Tibial nerve (tissue), 4 donors: ENCODE results near the gene APEH. TPM values are rescaled to one million over a fixed set of nuclear protein-coding genes. Genes with fewer than 3 reads are reported as not detected.
"Not testable (repeated sequence)": the region's sequence is repeated elsewhere in the genome, so short reads cannot be mapped to it uniquely, and the experiment has no call there.

Experiments used
- DNase-seq, 2 donors: peaks; one replicate each; pipeline ENCODE4 v3.0.0-alpha.2; 2019; ENCODE audit warnings: low spot score in 2 of 2
- H3K27ac ChIP-seq, 4 donors: fragments of 200-600 bp; sonication (generic) in 3 of 4; one replicate each; pipeline ENCODE4 v1.5.1; 2017 to 2019; ENCODE audit warnings: mild to moderate bottlenecking in 1 of 4
- H3K27me3 ChIP-seq, 2 donors: fragments of 200-600 bp; sonication (generic) in 1 of 2; one replicate each; pipeline versions ENCODE4 v1.5.1 to v1.6.0; 2017 to 2019
- H3K36me3 ChIP-seq, 3 donors: fragments of 200-600 bp; sonication (generic); one replicate each; pipeline ENCODE4 v1.5.1; 2018 to 2019
- H3K4me1 ChIP-seq, 4 donors: fragments of 200-600 bp; sonication (generic) in 3 of 4; one replicate each; pipeline ENCODE4 v1.5.1; 2017 to 2019
- H3K4me3 ChIP-seq, 4 donors: fragments of 200-600 bp; sonication (generic) in 3 of 4; one replicate each; pipeline ENCODE4 v1.5.1; 2017 to 2019; ENCODE audit warnings: mild to moderate bottlenecking in 1 of 4, moderate library complexity in 1 of 4
- H3K9me3 ChIP-seq, 4 donors: fragments of 200-600 bp; sonication (generic) in 3 of 4; one replicate each; pipeline ENCODE4 v1.5.1; 2017 to 2019
- EP300 ChIP-seq, 2 donors: sonication (generic); formaldehyde crosslinking; IDR thresholded peaks; one replicate each; pipeline ENCODE4 v1.6.1; 2017; ENCODE audit warnings: antibody characterized with exemption in 2 of 2, mild to moderate bottlenecking in 1 of 2
- POLR2A ChIP-seq, 2 donors: fragments of 450-650 bp; IDR thresholded peaks; one replicate each; pipeline ENCODE4 v1.6.1; 2017; ENCODE audit warnings: antibody characterized with exemption in 2 of 2, mild to moderate bottlenecking in 2 of 2, moderate library complexity in 2 of 2
- WGBS, 2 donors: methylation state at CpG; one replicate each; pipeline ENCODE4 v1.1.5; 2018; 5-methylcytosine and 5-hydroxymethylcytosine counted together
- total RNA-seq, 4 donors: library from RNA; depleted of rRNA; stranded (reverse); fragments of >200 nt; gene quantifications; one replicate each; pipeline ENCODE4 v1.1.0, GENCODE V29; 2016
- TF ChIP-seq, protein P1 (sequence below), 5 experiments: fragments of 200-600 bp in 3 of 5; fragments of 450-650 bp in 2 of 5; sonication (generic) in 3 of 5; IDR thresholded peaks; one replicate each; pipeline ENCODE4 v1.5.1; 2016 to 2019; ENCODE audit warnings: antibody characterized with exemption in 5 of 5, mild to moderate bottlenecking in 3 of 5, moderate library complexity in 2 of 5

The APEH gene
- total RNA-seq, 4 donors from 2014 or later = 64.0 to 77.7 (median 65.8) TPM

DNA sequence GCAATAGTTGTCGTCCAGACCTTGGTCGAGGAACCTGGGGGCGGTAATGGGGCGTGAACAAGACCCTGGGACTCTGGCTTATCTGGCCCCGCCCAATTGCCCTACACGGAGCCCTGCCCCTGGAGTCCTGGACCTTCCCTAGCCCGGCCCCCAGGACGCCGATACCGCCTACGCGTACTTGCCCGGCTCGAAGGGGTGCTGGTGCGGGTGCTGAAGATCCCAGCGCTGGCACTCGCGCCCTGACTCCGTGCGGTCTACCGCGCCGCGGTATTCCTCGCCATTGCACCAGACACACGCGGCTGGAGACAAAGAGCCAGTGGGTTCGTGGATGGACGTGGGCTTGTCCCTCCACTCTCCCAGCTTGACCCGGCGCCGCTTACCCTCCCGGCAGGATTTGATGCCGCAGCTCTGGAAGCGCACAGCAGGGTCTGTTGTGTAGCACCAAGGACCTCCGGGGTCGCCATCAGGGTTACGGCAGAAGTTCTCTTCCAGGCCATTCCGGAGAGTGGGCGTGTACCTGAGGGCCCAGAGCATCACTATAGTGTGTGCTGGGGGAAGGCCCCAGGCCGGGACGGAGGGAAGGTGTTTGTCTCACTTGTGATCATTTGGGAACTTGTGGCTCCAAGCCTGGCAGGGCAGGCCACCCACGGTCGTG is 12.7 kb downstream of the APEH start:
- not testable (repeated sequence) for H3K9me3 ChIP-seq, DNase-seq, H3K27ac ChIP-seq
- H3K4me1 ChIP-seq = peaks cover 0 to 49% (median 13%) of the 10 kb centered on the region in 4 donors
- 8 to 14% methylated on average over 22 to 25 of the region's 44 CpGs for WGBS, 2 donors
- H3K4me3 ChIP-seq = peak overlapping the region; percentile 7 to 25 (median 12)
- peaks cover 0 to 14% of the 10 kb centered on the region in 2 donors for H3K27me3 ChIP-seq
- peaks cover 0 to 37% (median 0%) of the 10 kb centered on the region in 3 donors for H3K36me3 ChIP-seq

DNA sequence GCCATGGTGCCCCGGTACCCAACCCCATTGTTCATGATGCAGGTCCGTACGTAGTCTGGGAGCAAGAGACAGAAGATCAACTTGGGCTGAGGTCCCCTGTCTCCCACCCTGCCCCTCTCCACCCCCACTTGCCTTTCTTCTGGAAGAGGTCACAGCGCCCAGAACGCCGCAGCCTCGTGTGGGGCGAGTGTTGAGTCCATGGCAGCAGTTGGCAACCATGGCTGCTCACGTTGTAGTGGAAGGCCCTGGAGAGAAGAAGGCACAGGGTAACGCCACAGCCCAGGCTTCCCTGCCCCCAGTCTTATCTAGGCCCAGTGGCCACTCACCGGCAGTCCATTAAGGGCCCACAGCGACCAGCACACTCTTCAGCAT is 13.3 kb downstream of the APEH start:
- 87 to 89% methylated on average over 6 to 9 of the region's 12 CpGs for WGBS, 2 donors
- H3K4me1 ChIP-seq = peaks cover 0 to 51% (median 13%) of the 10 kb centered on the region in 4 donors
- H3K9me3 ChIP-seq, H3K27ac ChIP-seq, H3K4me3 ChIP-seq, DNase-seq: not testable (repeated sequence)
- peaks cover 0 to 14% of the 10 kb centered on the region in 2 donors for H3K27me3 ChIP-seq
- H3K36me3 ChIP-seq = peaks cover 0 to 32% (median 0%) of the 10 kb centered on the region in 3 donors

DNA sequence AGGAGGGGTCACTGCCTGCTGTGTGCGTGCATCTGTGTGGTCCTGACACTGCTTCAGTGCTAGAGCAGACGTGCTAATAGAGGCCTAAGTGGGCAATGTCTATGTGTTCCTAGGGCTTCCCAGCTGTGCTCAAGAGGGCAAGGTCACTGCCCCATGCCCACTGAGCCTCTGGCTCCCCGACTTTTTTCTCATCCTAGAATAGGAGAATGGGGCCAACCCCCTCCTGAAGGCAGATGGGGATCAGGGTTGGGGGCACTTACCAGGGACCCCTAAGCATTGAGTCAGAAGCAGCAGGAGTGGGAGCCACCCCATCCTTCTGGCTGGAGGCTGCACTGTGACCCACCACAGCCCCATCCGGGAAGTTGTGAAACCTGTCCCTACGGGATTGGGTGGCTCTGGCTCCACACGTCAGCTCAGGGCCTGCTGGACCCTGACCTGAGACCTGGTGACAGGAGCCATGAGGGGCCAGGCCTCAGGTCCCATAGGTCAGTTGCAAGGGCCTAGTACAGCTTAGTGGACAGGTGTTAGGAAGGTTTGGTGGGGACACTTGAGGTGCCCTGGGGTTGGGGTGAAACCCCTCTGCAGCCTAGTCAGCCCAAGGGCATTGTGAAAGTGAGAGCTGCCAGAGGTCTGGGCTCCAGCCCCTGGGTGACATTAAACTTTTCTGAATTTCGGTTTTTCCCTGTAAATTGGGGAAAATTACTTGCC is 14.3 kb downstream of the APEH start:
- H3K36me3 ChIP-seq = peaks cover 0 to 21% (median 0%) of the 10 kb centered on the region in 3 donors
- peaks cover 0 to 14% of the 10 kb centered on the region in 2 donors for H3K27me3 ChIP-seq
- peak overlapping the region; percentile 80 to 95 (median 86) for H3K4me3 ChIP-seq
- not testable (repeated sequence) for H3K9me3 ChIP-seq, DNase-seq
- 68 to 70% methylated on average over 4 to 7 of the region's 7 CpGs for WGBS, 2 donors
- H3K27ac ChIP-seq = peak overlapping the region; percentile 63 to 84 (median 79)
- H3K4me1 ChIP-seq = peaks cover 0 to 51% (median 13%) of the 10 kb centered on the region in 4 donors

DNA sequence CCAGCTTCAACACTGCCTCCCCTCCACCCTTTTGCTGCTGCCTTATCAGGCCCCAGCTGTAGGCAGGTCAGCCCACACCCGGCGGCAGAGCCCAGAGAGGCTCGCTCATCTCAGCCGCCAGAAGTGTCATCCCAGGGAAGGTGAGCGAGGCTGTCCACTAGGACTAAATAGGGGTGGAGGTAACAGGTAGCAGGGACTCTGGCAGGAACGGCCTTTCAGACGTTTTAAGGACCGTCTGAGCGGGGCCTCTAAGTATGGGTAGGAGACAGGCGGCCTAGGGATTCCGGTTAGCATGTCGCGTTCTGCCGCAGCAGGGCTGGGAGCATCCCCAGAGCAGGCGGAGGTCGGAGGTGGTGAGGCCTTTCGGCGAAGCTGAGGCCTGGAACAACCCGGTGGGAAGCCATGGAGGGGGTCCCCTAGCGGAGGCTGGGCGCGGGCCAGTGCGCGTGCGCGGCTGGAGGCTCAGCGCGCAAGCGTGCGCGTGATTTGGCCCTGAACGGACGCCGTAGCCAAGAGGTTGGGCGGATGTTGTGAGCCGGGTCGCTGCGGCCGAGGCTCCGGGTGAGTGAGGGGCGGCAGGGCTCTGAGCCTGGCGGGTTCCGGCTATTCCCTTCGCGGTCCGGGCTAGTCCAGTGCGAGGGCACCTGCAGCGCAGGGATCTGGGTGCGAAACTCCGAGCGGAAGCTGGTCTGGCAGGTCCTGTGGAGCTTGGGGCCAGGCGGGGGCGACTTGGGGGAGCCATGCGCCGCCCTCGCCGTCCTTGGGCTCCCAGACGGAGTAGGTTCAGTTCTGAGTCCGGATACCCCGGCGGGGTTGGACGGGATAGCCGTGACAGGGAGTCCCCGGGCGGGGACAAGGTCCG is 15.1 kb downstream of the APEH start, which contains the start of the genes MST1 and RNF123:
TSS of gene MST1 (minus strand) at position 429 of the 862 bp plus-strand sequence. CDS start 783 bp downstream, outside the sequence.
TSS of gene RNF123 (plus strand) at position 512 of the 862 bp plus-strand sequence. CDS start 1,609 bp downstream, outside the sequence.
- Histone ChIP-seq H3K27me3 (peaks cover 0 to 14% of the 10 kb centered on the region in 2 donors), H3K27ac (peak within 1 kb of the TSS; percentile 63 to 84 (median 79)), H3K36me3 (peaks cover 0 to 13% (median 0%) of the 10 kb centered on the region in 3 donors), H3K9me3 (no peaks in the 10 kb centered on the region), H3K4me3 (peak within 1 kb of the TSS; percentile 80 to 95 (median 86)), H3K4me1 (peaks cover 0 to 51% (median 13%) of the 10 kb centered on the region in 4 donors)
- WGBS, 2 donors = 0 to 1% methylated on average over 23 to 39 of the region's 66 CpGs
- peak; percentile 62 to 78 for DNase-seq
- no peak for TF ChIP-seq POLR2A (IDR thresholded peaks at IDR 0.05)
- peak; percentile 61 to 84 for TF ChIP-seq EP300 (IDR thresholded peaks at IDR 0.05)
- TF ChIP-seq, protein P1, sequence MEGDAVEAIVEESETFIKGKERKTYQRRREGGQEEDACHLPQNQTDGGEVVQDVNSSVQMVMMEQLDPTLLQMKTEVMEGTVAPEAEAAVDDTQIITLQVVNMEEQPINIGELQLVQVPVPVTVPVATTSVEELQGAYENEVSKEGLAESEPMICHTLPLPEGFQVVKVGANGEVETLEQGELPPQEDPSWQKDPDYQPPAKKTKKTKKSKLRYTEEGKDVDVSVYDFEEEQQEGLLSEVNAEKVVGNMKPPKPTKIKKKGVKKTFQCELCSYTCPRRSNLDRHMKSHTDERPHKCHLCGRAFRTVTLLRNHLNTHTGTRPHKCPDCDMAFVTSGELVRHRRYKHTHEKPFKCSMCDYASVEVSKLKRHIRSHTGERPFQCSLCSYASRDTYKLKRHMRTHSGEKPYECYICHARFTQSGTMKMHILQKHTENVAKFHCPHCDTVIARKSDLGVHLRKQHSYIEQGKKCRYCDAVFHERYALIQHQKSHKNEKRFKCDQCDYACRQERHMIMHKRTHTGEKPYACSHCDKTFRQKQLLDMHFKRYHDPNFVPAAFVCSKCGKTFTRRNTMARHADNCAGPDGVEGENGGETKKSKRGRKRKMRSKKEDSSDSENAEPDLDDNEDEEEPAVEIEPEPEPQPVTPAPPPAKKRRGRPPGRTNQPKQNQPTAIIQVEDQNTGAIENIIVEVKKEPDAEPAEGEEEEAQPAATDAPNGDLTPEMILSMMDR (IDR thresholded peaks at IDR 0.05) = peak in 4 of 5 experiments; percentile 17 to 57 (median 24)

DNA sequence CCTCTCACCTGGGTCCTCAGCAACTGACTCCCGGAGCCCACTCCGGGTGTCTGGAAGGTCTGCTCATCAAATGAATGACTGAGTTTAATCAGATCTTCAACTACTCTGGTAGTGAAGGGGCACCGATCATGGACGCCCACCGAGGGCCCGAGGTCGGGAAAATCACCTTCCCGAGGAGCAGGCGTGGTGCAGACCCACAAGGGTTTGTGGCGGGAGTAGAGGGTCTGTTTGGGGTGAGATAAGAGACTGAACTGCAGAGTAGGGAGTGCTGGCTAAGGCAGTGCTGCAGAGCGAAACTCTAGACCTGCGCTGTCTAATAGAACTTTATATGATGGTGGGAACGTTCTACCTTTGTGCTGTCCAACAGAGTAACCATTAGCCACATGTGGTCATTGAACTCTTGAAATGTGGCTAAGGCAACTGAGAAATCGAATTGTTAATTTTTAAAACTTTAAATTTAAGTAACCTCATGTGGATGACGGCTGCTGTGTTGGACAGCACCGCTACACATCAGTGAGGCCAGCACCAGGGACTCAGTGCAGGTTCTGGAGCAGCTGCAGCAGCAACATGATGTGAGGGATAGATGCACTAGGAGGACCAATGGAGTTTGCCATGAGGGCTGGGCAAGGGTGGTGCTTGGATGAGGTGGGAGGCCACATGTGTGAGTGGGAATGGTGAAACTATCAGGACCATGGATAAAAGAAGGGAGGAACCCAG is 15.9 kb downstream of the APEH start:
- Histone ChIP-seq H3K4me3 (peak overlapping the region; percentile 80 to 95 (median 86)), H3K4me1 (peaks cover 0 to 55% (median 13%) of the 10 kb centered on the region in 4 donors), H3K27ac (peak overlapping the region; percentile 63 to 84 (median 79)), H3K27me3 (peaks cover 0 to 14% of the 10 kb centered on the region in 2 donors)
- not testable (repeated sequence) for DNase-seq, H3K9me3 ChIP-seq, H3K36me3 ChIP-seq
- 8 to 19% methylated on average over 9 to 16 of the region's 16 CpGs for WGBS, 2 donors

DNA sequence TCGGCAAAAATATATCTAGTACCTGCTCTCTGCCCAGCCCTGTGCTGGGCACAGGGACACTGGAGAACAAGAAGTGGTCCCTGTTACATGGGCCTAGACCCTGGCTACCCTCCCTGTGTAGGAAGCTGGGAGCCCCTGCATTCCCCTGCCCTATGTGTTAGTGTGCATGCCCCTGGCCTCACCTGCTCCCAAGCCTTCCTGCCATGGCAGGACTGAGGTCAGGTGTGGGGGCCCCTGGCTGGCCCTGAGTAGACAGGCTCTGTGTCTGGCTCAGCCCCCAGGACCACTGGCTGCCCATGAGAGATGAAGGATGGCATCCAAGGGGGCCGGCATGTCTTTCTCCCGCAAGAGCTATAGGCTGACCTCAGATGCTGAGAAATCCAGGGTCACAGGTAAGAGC is 16.7 kb downstream of the APEH start:
- WGBS, 2 donors = 82 to 96% methylated on average over 3 of the region's 3 CpGs
- peak overlapping the region in 1 of 4 donors; percentile 95 for H3K4me3 ChIP-seq
- H3K27me3 ChIP-seq = peaks cover 0 to 14% of the 10 kb centered on the region in 2 donors
- not testable (repeated sequence) for H3K27ac ChIP-seq, H3K36me3 ChIP-seq, H3K9me3 ChIP-seq, DNase-seq
- H3K4me1 ChIP-seq = peaks cover 0 to 53% (median 13%) of the 10 kb centered on the region in 4 donors

DNA sequence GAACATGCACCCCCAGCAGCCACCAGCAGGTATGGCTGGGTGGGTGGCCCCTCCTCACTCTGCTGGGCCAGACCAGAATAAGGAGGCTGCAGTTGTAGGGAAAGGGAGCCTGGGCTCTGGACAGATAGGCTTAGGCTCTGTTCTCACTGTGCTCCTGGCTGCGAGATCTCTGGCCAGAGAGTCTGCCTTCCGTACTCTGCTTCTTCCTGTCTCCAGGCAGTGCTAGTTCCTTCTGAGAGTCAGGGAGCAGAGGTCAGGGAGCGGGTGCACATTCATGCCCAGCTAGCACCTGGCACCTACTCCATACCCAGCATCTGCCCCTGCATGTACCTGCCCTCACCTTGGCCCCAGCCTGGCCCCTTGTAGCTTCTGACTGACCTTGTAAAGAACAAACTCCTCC is 17.3 kb downstream of the APEH start:
- 87 to 100% methylated on average over 1 to 3 of the region's 3 CpGs for WGBS, 2 donors
- H3K4me1 ChIP-seq = peaks cover 0 to 47% (median 12%) of the 10 kb centered on the region in 4 donors
- DNase-seq, H3K4me3 ChIP-seq, H3K27ac ChIP-seq, H3K9me3 ChIP-seq, H3K36me3 ChIP-seq, H3K27me3 ChIP-seq: not testable (repeated sequence)

DNA sequence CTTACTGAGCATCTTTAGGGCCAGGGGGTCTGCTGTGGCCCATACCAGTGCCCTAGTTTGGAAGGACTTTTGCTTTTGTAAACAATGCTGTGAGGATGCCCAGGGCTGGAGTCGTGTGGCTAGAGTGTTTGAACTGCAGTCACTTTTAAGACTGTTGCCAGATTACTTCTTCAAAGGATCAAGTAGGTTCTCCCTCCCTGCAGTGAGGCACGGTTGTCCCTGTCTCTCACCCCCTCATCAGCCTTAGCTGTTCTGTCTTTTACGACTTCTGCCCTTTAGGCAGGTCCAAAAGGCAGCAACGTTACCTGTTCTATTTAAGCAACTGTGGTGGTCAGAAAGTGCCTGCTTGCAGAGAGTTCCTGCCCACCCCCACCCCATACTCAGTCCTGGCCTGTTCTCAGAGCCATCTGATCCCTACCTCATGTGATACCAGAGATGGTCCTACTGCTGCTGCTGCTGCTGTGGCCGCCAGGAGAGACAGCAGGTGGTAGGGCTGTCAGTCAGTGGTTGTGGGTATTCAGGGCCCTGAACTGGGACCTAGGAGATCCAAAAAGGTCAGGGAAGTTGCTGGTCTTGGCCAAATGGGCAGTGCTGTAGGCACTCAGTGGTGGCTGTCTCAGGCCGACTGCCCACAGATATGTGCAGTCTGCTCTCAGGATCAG is 20.4 kb downstream of the APEH start:
- not testable (repeated sequence) for H3K27me3 ChIP-seq, DNase-seq, H3K9me3 ChIP-seq, H3K4me3 ChIP-seq, H3K27ac ChIP-seq
- Histone ChIP-seq H3K4me1 (peaks cover 0 to 28% (median 7%) of the 10 kb centered on the region in 4 donors), H3K36me3 (peaks cover 0 to 28% (median 0%) of the 10 kb centered on the region in 3 donors)
- 36 to 54% methylated on average over 5 to 6 of the region's 6 CpGs for WGBS, 2 donors

DNA sequence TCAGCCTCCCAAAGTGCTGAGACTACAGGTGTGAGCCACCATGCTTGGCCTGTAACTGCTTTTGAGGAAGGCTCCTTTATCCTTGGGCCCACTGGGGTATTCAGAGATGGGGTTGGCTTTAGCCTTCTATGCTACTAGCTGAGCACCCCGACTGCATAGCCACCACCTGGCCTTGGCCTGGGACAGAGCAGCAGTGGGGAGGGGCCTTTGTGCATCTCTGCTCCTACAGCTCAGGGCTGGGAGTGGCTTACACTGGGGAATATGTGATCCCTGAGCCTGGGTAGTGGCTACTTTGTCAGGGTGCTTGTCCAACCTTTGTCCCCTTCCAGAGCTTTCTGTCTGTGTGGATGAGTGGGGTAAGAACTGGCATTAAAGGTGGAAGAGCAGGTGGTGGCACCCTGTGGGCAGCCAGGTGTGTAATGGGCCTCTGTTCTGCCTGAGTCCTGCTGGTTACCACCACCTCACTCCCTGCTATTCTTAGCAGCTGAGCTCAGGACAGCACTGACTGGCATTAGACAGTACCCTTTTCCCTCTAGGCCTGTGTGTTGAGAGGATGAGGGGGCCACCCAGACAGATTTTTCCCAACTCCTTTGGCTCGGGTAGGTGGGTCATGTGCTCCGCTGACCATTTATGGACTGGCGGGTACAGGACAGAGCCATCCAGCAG is 21.3 kb downstream of the APEH start:
- not testable (repeated sequence) for DNase-seq

More for the DNA sequence above, 21.3 kb downstream of the APEH start:
- not testable (repeated sequence) for H3K4me3 ChIP-seq, H3K9me3 ChIP-seq, H3K27ac ChIP-seq, H3K27me3 ChIP-seq
- Histone ChIP-seq H3K4me1 (peaks cover 0 to 20% (median 5%) of the 10 kb centered on the region in 4 donors), H3K36me3 (peaks cover 0 to 38% (median under 1%) of the 10 kb centered on the region in 3 donors)
- 75% methylated on average over 1 of the region's 4 CpGs; no CpG with 5 or more reads in 1 of the 2 donors for WGBS, 2 donors
